ENCODE results near the gene FKBP5. TPM values are rescaled to one million over a fixed set of nuclear protein-coding genes. Genes with fewer than 3 reads are reported as not detected.

FKBP5 gene
- total RNA-seq, 4 donors from 2014 or later, result 65.0 to 273 (median 103) TPM

DNA sequence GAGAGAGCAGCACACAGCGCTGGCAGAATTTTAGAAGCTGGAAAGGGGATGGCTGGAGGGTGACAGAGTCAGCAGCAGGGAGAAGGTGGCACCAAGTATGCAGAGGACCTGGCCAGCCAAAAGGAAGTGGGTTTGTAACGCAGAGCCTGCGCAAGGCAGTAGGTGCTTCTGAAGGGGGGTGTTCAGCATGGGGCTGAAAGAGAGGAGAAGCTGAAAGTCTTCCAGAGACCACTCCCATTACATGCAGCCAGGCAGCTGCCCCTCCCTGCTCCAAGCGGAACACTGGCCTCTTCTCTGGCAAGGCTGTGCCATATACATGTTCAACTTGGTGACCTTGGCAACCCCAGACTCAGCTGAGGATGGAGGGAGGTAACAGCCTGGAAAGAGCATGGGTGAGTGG lies 133.9 kb downstream of the FKBP5 start:
- Histone ChIP-seq H3K4me1 (no peaks in the 10 kb centered on the region), H3K27ac (no peak overlapping the region), H3K36me3 (no peaks in the 10 kb centered on the region), H3K9me3 (peaks cover 0 to 6% (median 0%) of the 10 kb centered on the region in 3 donors), H3K4me3 (no peak overlapping the region), H3K27me3 (peaks cover 0 to 6% (median 0%) of the 10 kb centered on the region in 4 donors)
- 88% methylated on average over 4 of the region's 4 CpGs for WGBS, 2 donors
- DNase-seq, result no peak
- intact Hi-C loops (cut with DNase I), result no loop called here
- TF ChIP-seq, protein P1, sequence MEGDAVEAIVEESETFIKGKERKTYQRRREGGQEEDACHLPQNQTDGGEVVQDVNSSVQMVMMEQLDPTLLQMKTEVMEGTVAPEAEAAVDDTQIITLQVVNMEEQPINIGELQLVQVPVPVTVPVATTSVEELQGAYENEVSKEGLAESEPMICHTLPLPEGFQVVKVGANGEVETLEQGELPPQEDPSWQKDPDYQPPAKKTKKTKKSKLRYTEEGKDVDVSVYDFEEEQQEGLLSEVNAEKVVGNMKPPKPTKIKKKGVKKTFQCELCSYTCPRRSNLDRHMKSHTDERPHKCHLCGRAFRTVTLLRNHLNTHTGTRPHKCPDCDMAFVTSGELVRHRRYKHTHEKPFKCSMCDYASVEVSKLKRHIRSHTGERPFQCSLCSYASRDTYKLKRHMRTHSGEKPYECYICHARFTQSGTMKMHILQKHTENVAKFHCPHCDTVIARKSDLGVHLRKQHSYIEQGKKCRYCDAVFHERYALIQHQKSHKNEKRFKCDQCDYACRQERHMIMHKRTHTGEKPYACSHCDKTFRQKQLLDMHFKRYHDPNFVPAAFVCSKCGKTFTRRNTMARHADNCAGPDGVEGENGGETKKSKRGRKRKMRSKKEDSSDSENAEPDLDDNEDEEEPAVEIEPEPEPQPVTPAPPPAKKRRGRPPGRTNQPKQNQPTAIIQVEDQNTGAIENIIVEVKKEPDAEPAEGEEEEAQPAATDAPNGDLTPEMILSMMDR (IDR thresholded peaks at IDR 0.05), result no peak
- no peak for TF ChIP-seq POLR2A (IDR thresholded peaks at IDR 0.05)

- 68 to 80% methylated on average over 5 to 6 of the region's 6 CpGs for WGBS, 2 donors
- DNase-seq, result no peak
Measured at GRCh38 chr6:35553315-35553714, 135.4 kb downstream of the FKBP5 start.

GRCh38 chr6:35552285-35552917 lies 136.3 kb downstream of the FKBP5 start:
- WGBS, 2 donors, result 46 to 65% methylated on average over 5 of the region's 5 CpGs
- Histone ChIP-seq H3K4me3 (no peak overlapping the region), H3K4me1 (no peaks in the 10 kb centered on the region), H3K27me3 (peaks cover 0 to 6% (median 0%) of the 10 kb centered on the region in 4 donors), H3K36me3 (no peaks in the 10 kb centered on the region), H3K27ac (no peak overlapping the region), H3K9me3 (peaks cover 0 to 6% (median 0%) of the 10 kb centered on the region in 3 donors)
- DNase-seq, result no peak
- TF ChIP-seq POLR2A (IDR thresholded peaks at IDR 0.05), result no peak
- TF ChIP-seq, protein P1 (IDR thresholded peaks at IDR 0.05), result peak; percentile 46 to 85 (median 67)
- intact Hi-C loops (cut with DNase I), result no loop called here

More at GRCh38 chr6:35553315-35553714, 135.4 kb downstream of the FKBP5 start:
- TF ChIP-seq, protein P1 (IDR thresholded peaks at IDR 0.05), result no peak
- no peak for TF ChIP-seq POLR2A (IDR thresholded peaks at IDR 0.05)
- intact Hi-C loops (cut with DNase I), result no loop called here
- Histone ChIP-seq H3K36me3 (no peaks in the 10 kb centered on the region), H3K9me3 (peaks cover 0 to 6% (median 0%) of the 10 kb centered on the region in 3 donors), H3K27ac (no peak overlapping the region), H3K4me1 (no peaks in the 10 kb centered on the region), H3K27me3 (peaks cover 0 to 6% (median 0%) of the 10 kb centered on the region in 4 donors), H3K4me3 (no peak overlapping the region)

GRCh38 chr6:35550437-35550836 lies 138.3 kb downstream of the FKBP5 start:
- intact Hi-C loops (cut with DNase I), result no loop called here
- no peak overlapping the region for H3K4me3 ChIP-seq
- H3K36me3 ChIP-seq, result no peaks in the 10 kb centered on the region
- peaks cover 0 to 6% (median 0%) of the 10 kb centered on the region in 4 donors for H3K27me3 ChIP-seq
- 71 to 76% methylated on average over 1 of the region's 1 CpG for WGBS, 2 donors
- H3K9me3 ChIP-seq, result peaks cover 0 to 6% (median 0%) of the 10 kb centered on the region in 3 donors
- DNase-seq, result no peak
- no peak for TF ChIP-seq POLR2A (IDR thresholded peaks at IDR 0.05)
- TF ChIP-seq, protein P1 (IDR thresholded peaks at IDR 0.05), result no peak
- H3K27ac ChIP-seq, result no peak overlapping the region
- peaks cover 0 to under 1% (median 0%) of the 10 kb centered on the region in 3 donors for H3K4me1 ChIP-seq

GRCh38 chr6:35547676-35548075 lies 141.0 kb downstream of the FKBP5 start:
- DNase-seq, result no peak
- Histone ChIP-seq H3K4me3 (no peak overlapping the region), H3K27me3 (peaks cover 0 to 6% (median 0%) of the 10 kb centered on the region in 4 donors), H3K9me3 (peaks cover 0 to 6% (median 0%) of the 10 kb centered on the region in 3 donors), H3K36me3 (no peaks in the 10 kb centered on the region), H3K27ac (no peak overlapping the region), H3K4me1 (peaks cover 0 to 13% (median 8%) of the 10 kb centered on the region in 3 donors)
- WGBS, 2 donors, result 57% methylated on average over 6 of the region's 6 CpGs
- intact Hi-C loops (cut with DNase I), result no loop called here
- TF ChIP-seq POLR2A (IDR thresholded peaks at IDR 0.05), result no peak
- TF ChIP-seq, protein P1 (IDR thresholded peaks at IDR 0.05), result no peak

Measured in esophagus squamous epithelium (tissue), 5 donors.